Vagina (tissue), 2 donors: Measurements from ENCODE around the gene CCDC87.
"Not testable (repeated sequence)": the region's sequence is repeated elsewhere in the genome, so short reads cannot be mapped to it uniquely, and the experiment has no call there.

Experiments
- CTCF ChIP-seq, 3 experiments: fragments of 450-650 bp in 2 of 3; fragments of 200-600 bp in 1 of 3; sonication (generic) in 1 of 3; IDR thresholded peaks; one replicate each; pipeline ENCODE4 v1.5.1; 2017 to 2019; ENCODE audit warnings: antibody characterized with exemption in 3 of 3, mild to moderate bottlenecking in 2 of 3, moderate library complexity in 2 of 3
- POLR2A ChIP-seq, 2 donors: fragments of 450-650 bp; IDR thresholded peaks; one replicate each; pipeline ENCODE4 v1.6.1; 2017; ENCODE audit warnings: antibody characterized with exemption in 2 of 2, mild to moderate bottlenecking in 2 of 2, moderate library complexity in 2 of 2
- POLR2AphosphoS5 ChIP-seq, 2 donors: sonication (generic); formaldehyde crosslinking; IDR thresholded peaks; one replicate each; pipeline ENCODE4 v1.9.0; 2017; ENCODE audit warnings: antibody characterized with exemption in 2 of 2, mild to moderate bottlenecking in 2 of 2, low read depth in 1 of 2; ENCODE audit not compliant: insufficient read depth in 1 of 2

- not testable (repeated sequence) for TF ChIP-seq CTCF (IDR thresholded peaks at IDR 0.05); POLR2A (IDR thresholded peaks at IDR 0.05); POLR2AphosphoS5 (IDR thresholded peaks at IDR 0.05; ENCODE audit: insufficient read depth in 1 of 2, low read depth in 1 of 2)
Observed at GRCh38 chr11:66540598-66540997, 52.3 kb downstream of the CCDC87 start.
